Measurements from ENCODE around the gene MERTK. TPM values are rescaled to one million over a fixed set of nuclear protein-coding genes. Genes with fewer than 3 reads are reported as not detected.

The MERTK gene
- total RNA-seq, 1 experiment from 2014 or later: 18.4 TPM

DNA sequence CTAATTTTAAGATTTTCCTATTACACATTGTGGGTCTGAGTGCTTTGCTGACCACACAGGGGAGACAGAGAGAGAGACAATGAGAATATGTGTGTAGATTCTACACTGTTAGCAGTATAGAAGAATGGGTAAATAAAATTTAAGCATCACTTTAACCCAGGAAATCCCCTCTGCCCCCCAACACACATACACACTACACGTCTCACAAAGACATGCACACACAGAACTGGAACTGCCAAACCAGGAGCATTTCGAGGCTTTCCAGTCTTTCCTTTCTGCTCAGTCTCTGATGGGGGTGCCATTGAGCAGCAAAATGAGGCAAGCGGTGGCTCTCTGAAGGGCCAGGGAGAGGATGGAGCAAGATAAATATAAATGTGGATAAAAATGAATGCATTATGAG, 2.5 kb downstream of the MERTK start:
- POLR2A ChIA-PET (ENCODE audit: low non-redundant PET): interaction anchor here (0.5 kb wide), 1 partner anchor 154 kb away, joined by 8 read pairs; the partner anchor contains the start of gene TMEM87B
- intact Hi-C loops (cut with micrococcal nuclease; ENCODE audit: unreplicated experiment): loop anchor here (5.0 to 10.0 kb wide), 2 partner anchors 41 to 354 kb away; partner anchors contain the start of gene ZC3H8
- peak; percentile 80 for DNase-seq (ENCODE audit: low spot score)
- CTCF ChIA-PET: interaction anchor here (1.3 kb wide), 1 partner anchor 123 kb away, joined by 5 read pairs; no protein-coding TSS in a partner anchor
- TF ChIP-seq, protein P1, sequence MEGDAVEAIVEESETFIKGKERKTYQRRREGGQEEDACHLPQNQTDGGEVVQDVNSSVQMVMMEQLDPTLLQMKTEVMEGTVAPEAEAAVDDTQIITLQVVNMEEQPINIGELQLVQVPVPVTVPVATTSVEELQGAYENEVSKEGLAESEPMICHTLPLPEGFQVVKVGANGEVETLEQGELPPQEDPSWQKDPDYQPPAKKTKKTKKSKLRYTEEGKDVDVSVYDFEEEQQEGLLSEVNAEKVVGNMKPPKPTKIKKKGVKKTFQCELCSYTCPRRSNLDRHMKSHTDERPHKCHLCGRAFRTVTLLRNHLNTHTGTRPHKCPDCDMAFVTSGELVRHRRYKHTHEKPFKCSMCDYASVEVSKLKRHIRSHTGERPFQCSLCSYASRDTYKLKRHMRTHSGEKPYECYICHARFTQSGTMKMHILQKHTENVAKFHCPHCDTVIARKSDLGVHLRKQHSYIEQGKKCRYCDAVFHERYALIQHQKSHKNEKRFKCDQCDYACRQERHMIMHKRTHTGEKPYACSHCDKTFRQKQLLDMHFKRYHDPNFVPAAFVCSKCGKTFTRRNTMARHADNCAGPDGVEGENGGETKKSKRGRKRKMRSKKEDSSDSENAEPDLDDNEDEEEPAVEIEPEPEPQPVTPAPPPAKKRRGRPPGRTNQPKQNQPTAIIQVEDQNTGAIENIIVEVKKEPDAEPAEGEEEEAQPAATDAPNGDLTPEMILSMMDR (conservative IDR thresholded peaks at IDR 0.05; ENCODE audit: low read depth, low read length): peak; percentile 71
- TF ChIP-seq EZH2 (IDR thresholded peaks at IDR 0.05; ENCODE audit: borderline replicate concordance, low read depth, low read length, poor library complexity, severe bottlenecking): no peak
- Histone ChIP-seq H3K4me3 (ENCODE audit: low read depth, low read length, poor library complexity, severe bottlenecking) (peak overlapping the region; percentile 99), H3K4me1 (ENCODE audit: insufficient read depth, low read length, poor library complexity, severe bottlenecking) (peaks cover 63% of the 10 kb centered on the region), H3K27me3 (replicated peaks; ENCODE audit: insufficient read depth, low read depth, low read length, poor library complexity) (no peaks in the 10 kb centered on the region), H3K36me3 (ENCODE audit: insufficient read depth, low read length, poor library complexity, severe bottlenecking) (no peaks in the 10 kb centered on the region), H3K27ac (ENCODE audit: low read depth, low read length, poor library complexity, severe bottlenecking) (no peak overlapping the region), H3K9me3 (ENCODE audit: low read depth, low read length, poor library complexity, severe bottlenecking) (no peaks in the 10 kb centered on the region)
- no TSS peak for BruUV-seq (replicated peaks)

DNA sequence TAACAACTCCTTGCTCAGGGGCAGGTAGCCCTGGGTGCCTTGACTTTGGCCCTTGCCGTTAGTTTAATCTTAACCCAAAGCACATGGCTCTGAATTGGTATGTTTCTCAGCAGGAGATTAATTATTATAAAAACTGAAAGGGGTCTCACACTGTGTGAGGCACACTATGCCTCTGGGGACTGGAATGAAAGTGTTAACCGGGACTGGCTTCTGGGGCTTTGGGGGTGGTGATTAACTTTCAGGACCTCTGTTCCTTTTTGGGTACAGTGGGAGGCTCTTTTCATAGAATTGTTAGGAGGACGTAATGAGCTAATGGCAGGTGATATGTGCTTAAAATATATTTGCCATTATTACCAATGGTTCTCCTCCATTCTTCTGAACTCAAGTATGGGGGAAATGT, 5.1 kb downstream of the MERTK start:
- Histone ChIP-seq H3K9me3 (ENCODE audit: low read depth, low read length, poor library complexity, severe bottlenecking) (no peaks in the 10 kb centered on the region), H3K27me3 (replicated peaks; ENCODE audit: insufficient read depth, low read depth, low read length, poor library complexity) (no peaks in the 10 kb centered on the region), H3K4me1 (ENCODE audit: insufficient read depth, low read length, poor library complexity, severe bottlenecking) (peaks cover 73% of the 10 kb centered on the region), H3K27ac (ENCODE audit: low read depth, low read length, poor library complexity, severe bottlenecking) (peak overlapping the region; percentile 84), H3K36me3 (ENCODE audit: insufficient read depth, low read length, poor library complexity, severe bottlenecking) (no peaks in the 10 kb centered on the region), H3K4me3 (ENCODE audit: low read depth, low read length, poor library complexity, severe bottlenecking) (no peak overlapping the region)
- no peak for TF ChIP-seq EZH2 (IDR thresholded peaks at IDR 0.05; ENCODE audit: borderline replicate concordance, low read depth, low read length, poor library complexity, severe bottlenecking)
- TF ChIP-seq, protein P1 (conservative IDR thresholded peaks at IDR 0.05; ENCODE audit: low read depth, low read length): no peak
- no TSS peak for BruUV-seq (replicated peaks)
- intact Hi-C loops (cut with micrococcal nuclease; ENCODE audit: unreplicated experiment): loop anchor here (5.0 to 10.0 kb wide), 2 partner anchors 39 to 351 kb away; partner anchors contain the start of gene ZC3H8
- ChIA-PET POLR2A (ENCODE audit: low non-redundant PET) (no interaction called here), CTCF (no interaction called here)
- DNase-seq (ENCODE audit: low spot score): no peak

DNA sequence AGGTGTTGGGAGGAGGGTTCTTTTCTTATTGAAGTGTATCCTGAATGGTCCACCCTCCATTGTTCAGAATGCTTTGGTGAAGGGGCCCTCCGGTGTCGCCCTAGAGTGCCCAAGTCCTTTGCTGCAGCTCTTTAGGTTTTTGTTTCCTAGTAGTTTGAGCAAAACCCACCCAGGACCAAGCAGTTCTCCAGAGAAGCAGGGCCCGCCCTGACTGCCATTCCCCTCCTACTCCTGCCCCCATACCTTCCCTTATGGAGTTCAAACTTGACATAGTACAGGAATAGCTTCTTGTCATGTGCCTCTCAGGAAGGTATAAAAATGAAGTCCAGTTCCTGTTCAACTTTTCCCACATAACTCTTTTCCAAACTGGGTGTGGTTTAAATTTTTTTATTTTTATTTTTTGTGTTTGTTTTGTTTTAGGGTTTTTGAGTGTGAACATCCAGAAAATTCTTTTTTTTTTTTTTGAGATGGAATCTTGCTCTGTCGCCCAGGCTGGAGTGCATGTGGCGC, 5.6 kb downstream of the MERTK start:
- no TSS peak for BruUV-seq (replicated peaks)
- Histone ChIP-seq H3K27ac (ENCODE audit: low read depth, low read length, poor library complexity, severe bottlenecking) (peak overlapping the region; percentile 84), H3K9me3 (ENCODE audit: low read depth, low read length, poor library complexity, severe bottlenecking) (no peaks in the 10 kb centered on the region), H3K27me3 (replicated peaks; ENCODE audit: insufficient read depth, low read depth, low read length, poor library complexity) (no peaks in the 10 kb centered on the region), H3K36me3 (ENCODE audit: insufficient read depth, low read length, poor library complexity, severe bottlenecking) (no peaks in the 10 kb centered on the region), H3K4me3 (ENCODE audit: low read depth, low read length, poor library complexity, severe bottlenecking) (no peak overlapping the region), H3K4me1 (ENCODE audit: insufficient read depth, low read length, poor library complexity, severe bottlenecking) (peaks cover 77% of the 10 kb centered on the region)
- CTCF ChIA-PET: no interaction called here
- TF ChIP-seq, protein P1 (conservative IDR thresholded peaks at IDR 0.05; ENCODE audit: low read depth, low read length): no peak
- no peak for TF ChIP-seq EZH2 (IDR thresholded peaks at IDR 0.05; ENCODE audit: borderline replicate concordance, low read depth, low read length, poor library complexity, severe bottlenecking)
- POLR2A ChIA-PET (ENCODE audit: low non-redundant PET): no interaction called here
- intact Hi-C loops (cut with micrococcal nuclease; ENCODE audit: unreplicated experiment): loop anchor here (5.0 to 10.0 kb wide), 2 partner anchors 38 to 351 kb away; partner anchors contain the start of gene ZC3H8
- no peak for DNase-seq (ENCODE audit: low spot score)

Data from A673 (cell line).